Daoy (cell line): Measurements from ENCODE around the gene PMIS2. TPM values are rescaled to one million over a fixed set of nuclear protein-coding genes. Genes with fewer than 3 reads are reported as not detected.
A peak's percentile ranks its signal among the peaks of the same experiment; 100 is the strongest.

Experiments used
- DNase-seq: peaks from one replicate; pipeline ENCODE4 v3.0.0-alpha.2; 2015; ENCODE audit warnings: low read depth
- total RNA-seq: library from RNA; depleted of rRNA; stranded (reverse); fragments of >200 nt; shearing (Covaris generic); gene quantifications from 2 replicates; pipeline ENCODE4 v1.2.3, GENCODE V29; 2014; rRNA removed

PMIS2 gene
- total RNA-seq, 1 experiment from 2014 or later = not detected

DNA sequence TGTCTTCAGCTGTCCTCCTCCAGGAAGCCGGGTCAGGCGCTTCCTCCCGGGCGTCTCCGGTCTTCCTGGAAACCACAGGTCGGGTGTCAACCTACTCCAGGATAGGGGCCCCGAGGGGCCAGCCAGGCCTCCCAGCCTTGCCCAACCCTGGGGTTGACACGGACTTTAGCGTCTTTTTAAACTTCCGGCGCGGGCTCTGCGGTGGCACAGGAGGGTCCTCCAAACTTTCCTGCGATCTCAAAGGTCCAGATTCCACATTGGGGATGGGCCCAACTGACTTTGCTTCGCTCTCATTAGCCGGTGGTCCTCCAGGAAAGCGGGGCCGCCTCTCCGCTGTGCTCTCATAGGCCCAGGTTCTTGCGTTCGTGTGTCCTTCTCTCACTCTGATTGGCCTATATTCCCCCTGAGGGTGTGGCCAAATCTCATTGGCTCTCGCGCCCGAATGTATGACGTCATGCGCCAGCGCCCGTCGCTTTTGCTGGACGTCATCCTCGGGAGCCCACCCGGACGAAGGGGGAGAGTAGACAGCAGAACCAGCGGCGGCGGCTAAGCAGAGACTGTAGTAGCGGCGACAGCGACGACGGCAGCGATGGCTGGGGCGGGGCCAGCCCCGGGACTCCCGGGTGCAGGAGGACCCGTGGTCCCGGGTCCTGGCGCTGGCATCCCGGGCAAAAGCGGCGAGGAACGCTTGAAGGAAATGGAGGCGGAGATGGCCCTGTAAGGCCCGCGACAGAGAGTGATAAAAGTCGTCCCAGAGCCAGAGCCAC lies 42.8 kb downstream of the PMIS2 start, which contains the start of gene RBM42:
Gene RBM42, plus strand, starts transcription at position 472 of the 767 bp plus-strand sequence. Its CDS starts 118 bp downstream, at position 590.
- DNase-seq = peak; percentile 99

DNA sequence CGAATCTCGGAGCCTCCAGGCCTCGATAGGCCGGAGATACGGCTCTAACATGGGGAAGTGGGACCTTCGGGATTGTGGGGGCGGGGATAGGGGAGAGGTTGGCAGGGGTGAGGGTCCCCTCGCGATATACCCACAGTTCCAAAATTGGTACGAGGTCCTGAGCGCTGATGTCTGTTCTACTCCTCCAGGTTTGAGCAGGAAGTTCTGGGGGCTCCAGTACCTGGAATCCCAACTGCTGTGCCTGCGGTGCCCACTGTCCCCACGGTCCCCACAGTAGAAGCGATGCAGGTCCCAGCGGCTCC lies 43.3 kb downstream of the PMIS2 start:
- DNase-seq = no peak

DNA sequence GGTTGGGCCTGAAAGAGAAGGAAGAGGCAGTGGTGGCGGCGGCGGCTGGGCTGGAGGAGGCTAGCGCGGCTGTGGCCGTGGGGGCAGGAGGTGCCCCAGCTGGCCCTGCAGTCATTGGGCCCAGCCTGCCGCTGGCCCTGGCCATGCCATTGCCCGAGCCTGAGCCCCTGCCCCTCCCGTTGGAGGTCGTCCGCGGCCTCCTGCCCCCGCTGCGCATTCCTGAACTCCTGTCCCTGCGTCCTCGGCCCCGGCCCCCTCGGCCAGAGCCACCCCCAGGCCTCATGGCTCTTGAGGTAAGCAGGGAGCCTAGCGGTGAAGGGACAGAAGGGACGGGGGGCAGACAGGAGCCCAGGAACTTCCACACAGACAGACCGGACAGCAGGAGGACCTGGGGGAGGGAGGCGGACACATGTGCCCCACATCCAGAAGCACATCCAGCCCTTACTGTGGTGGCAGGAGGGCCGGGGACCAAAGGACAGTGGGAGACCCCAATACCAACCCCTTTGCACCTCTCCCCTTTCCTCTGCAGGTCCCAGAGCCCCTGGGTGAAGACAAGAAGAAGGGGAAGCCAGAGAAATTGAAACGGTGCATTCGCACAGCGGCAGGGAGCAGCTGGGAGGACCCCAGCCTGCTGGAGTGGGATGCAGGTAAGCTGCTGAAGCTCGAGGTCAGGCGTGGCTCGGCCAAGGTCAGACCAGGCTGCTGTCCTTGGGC lies 47.9 kb downstream of the PMIS2 start:
- no peak for DNase-seq

DNA sequence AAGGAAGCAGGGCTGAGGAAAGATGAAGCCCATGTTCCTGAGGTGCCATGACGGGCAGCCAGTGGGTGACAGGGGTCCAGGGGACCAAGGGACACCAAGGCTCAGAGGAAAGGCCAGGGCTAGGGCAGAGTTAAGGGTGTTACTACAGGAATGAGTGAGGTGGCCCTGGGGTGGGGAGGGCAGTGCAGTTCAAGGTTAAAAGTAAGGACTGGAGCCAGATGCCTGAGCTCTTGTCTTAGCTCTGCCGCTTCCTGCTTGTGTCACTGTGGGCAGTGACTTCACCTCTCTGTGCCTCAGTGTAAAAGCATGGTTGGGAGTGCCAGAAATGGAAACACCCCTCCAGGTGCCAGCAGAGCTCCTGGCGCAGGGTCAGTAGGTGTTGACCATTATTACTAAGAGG lies 50.7 kb downstream of the PMIS2 start:
- no peak for DNase-seq

Other genes with a start within 250 kb of the PMIS2 start
- gene FFAR1, start 238.3 kb upstream of the PMIS2 start, total RNA-seq = not detected in 2 replicates
- not detected in 2 replicates for gene FFAR3, start 227.7 kb upstream of the PMIS2 start, total RNA-seq
- not detected in 2 replicates for gene GPR42, start 215.1 kb upstream of the PMIS2 start, total RNA-seq
- gene FFAR2, start 137.9 kb upstream of the PMIS2 start, total RNA-seq = not detected in 2 replicates
- gene KRTDAP, start 95.7 kb upstream of the PMIS2 start, total RNA-seq = not detected in 2 replicates
- 38.1 and 54.3 TPM in 2 replicates for gene DMKN, start 72.5 kb upstream of the PMIS2 start, total RNA-seq
- 0.11 TPM in 1 of 2 replicates, not detected in the other for gene SBSN, start 57.9 kb upstream of the PMIS2 start, total RNA-seq
- not detected in 2 replicates for gene GAPDHS, start 52.7 kb upstream of the PMIS2 start, total RNA-seq
- gene TMEM147, start 40.5 kb upstream of the PMIS2 start, total RNA-seq = 113 and 114 TPM in 2 replicates
- not detected in 2 replicates for gene ATP4A, start 22.5 kb upstream of the PMIS2 start, total RNA-seq
- 14.9 and 21.3 TPM in 2 replicates for gene HAUS5, start 26.6 kb downstream of the PMIS2 start, total RNA-seq
- gene RBM42, start 42.9 kb downstream of the PMIS2 start, total RNA-seq = 129 and 147 TPM in 2 replicates
- gene ETV2, start 55.6 kb downstream of the PMIS2 start, total RNA-seq = not detected in 2 replicates
- 460 and 655 TPM in 2 replicates for gene COX6B1, start 62.1 kb downstream of the PMIS2 start, total RNA-seq
- gene UPK1A, start 80.3 kb downstream of the PMIS2 start, total RNA-seq = not detected in 2 replicates
- gene ZBTB32, start 118.4 kb downstream of the PMIS2 start, total RNA-seq = 0.06 TPM in 1 of 2 replicates, not detected in the other
- gene KMT2B, start 131.8 kb downstream of the PMIS2 start, total RNA-seq = 6.3 and 18.6 TPM in 2 replicates
- gene IGFLR1, start 156.3 kb downstream of the PMIS2 start, total RNA-seq = 2.8 and 3.9 TPM in 2 replicates
- 9.6 and 16.7 TPM in 2 replicates for gene U2AF1L4, start 159.2 kb downstream of the PMIS2 start, total RNA-seq
- 52.4 and 63.9 TPM in 2 replicates for gene PSENEN, start 159.5 kb downstream of the PMIS2 start, total RNA-seq
- 13.3 and 13.8 TPM in 2 replicates for gene LIN37, start 162.4 kb downstream of the PMIS2 start, total RNA-seq
- gene HSPB6, start 170.9 kb downstream of the PMIS2 start, total RNA-seq = 0.06 TPM in 1 of 2 replicates, not detected in the other
- gene PROSER3, start 172.0 kb downstream of the PMIS2 start, total RNA-seq = 1.6 and 3.2 TPM in 2 replicates
- 7.0 and 9.0 TPM in 2 replicates for gene ARHGAP33, start 189.4 kb downstream of the PMIS2 start, total RNA-seq
- gene PRODH2, start 226.7 kb downstream of the PMIS2 start, total RNA-seq = not detected in 2 replicates